Measurements from ENCODE around the gene RFTN1.

Gene RFTN1

DNA sequence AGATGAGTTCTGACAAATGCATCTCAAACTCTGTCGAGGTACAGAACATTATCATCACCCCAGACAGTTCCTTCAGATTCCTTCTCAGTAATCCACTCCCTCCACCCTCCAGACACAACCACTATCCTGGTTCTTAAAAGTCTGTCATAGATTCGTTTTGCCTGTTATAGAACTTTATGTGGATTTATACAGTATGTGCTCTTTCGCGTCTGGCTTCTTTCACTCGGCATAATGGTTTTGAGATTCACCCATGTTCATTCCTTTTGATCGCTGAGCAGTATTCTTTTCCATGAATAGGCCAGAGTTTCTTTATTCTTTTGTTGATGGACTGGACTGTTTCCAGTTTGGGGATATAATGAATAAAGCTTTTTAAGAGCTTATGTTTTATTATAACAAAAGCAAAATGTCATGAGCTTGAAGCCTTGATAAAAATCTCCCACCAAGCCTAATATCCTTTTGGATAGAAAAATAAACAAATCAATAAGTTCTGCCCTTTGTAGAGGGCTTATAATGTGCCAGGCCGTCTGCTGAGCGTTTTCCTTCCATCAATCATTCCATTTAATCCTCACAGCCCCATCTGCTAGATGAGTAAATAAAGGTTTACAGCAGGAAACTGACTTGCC is 21.3 kb upstream of the RFTN1 start:
- no peak for DNase-seq
- in situ Hi-C loops (cut with HindIII; ENCODE audit: low pct_ligation_motif_present, low pct_unique_long_range_greater_than_20kb, low sequenced_read_pairs) = loop anchor here (25.0 kb wide), 1 partner anchor 272 kb away; the partner anchor contains the start of genes DPH3 and OXNAD1

- no peak for DNase-seq
- in situ Hi-C loops (cut with HindIII; ENCODE audit: low pct_ligation_motif_present, low pct_unique_long_range_greater_than_20kb, low sequenced_read_pairs) = loop anchor here (25.0 kb wide), 1 partner anchor 272 kb away; the partner anchor contains the start of genes DPH3 and OXNAD1
Measured at GRCh38 chr3:16533928-16534574, 20.6 kb upstream of the RFTN1 start.

GRCh38 chr3:16529264-16529663 is 15.8 kb upstream of the RFTN1 start:
- no peak for DNase-seq
- in situ Hi-C loops (cut with HindIII; ENCODE audit: low pct_ligation_motif_present, low pct_unique_long_range_greater_than_20kb, low sequenced_read_pairs) = loop anchor here (25.0 kb wide), 1 partner anchor 267 kb away; the partner anchor contains the start of genes DPH3 and OXNAD1

DNA sequence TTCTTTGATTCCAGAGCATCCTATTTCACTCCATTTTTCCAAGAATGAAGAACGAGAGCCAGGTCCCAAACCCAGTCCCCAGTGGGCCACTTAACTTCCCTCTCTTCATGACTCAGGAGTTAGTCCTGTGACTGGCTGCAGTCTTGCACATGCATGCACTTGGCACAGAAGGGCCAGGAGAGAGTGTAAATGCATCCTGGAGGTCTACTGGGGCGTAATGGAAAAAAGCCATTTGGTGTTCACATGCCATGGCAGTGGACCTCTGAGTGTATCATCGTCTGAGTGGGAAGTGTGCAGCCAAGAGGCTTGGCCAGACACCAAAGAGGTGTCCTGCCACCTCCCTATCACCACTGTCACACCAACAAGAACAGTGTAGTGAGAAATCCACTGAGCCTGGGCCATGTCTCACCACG is 15.1 kb upstream of the RFTN1 start:
- in situ Hi-C loops (cut with HindIII; ENCODE audit: low pct_ligation_motif_present, low pct_unique_long_range_greater_than_20kb, low sequenced_read_pairs) = loop anchor here (25.0 kb wide), 1 partner anchor 266 kb away; the partner anchor contains the start of genes DPH3 and OXNAD1
- DNase-seq = no peak

GRCh38 chr3:16528106-16528505 is 14.6 kb upstream of the RFTN1 start:
- in situ Hi-C loops (cut with HindIII; ENCODE audit: low pct_ligation_motif_present, low pct_unique_long_range_greater_than_20kb, low sequenced_read_pairs) = loop anchor here (25.0 kb wide), 1 partner anchor 266 kb away; the partner anchor contains the start of genes DPH3 and OXNAD1
- no peak for DNase-seq

GRCh38 chr3:16524196-16524595 is 10.7 kb upstream of the RFTN1 start:
- no peak for DNase-seq
- in situ Hi-C loops (cut with HindIII; ENCODE audit: low pct_ligation_motif_present, low pct_unique_long_range_greater_than_20kb, low sequenced_read_pairs) = no loop called here

DNA sequence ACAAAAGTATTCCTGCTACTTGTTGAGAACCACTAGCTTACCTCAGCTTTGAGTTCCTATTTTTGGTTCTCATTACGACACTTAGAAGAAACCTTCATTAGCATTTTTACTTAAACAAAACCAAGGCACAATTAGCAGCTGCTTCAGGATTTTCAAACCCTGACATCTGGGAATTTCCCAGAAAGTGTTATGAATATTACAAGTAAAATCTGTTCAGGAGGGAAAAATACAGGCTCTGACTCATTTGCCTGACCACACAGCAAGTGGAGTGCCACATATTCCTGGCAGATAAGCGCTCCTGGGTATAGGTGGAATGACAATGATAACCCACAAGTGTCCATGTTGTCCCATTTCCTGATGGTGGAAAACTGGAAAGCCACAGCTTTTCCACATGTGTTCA is 10.3 kb upstream of the RFTN1 start:
- no peak for DNase-seq
- in situ Hi-C loops (cut with HindIII; ENCODE audit: low pct_ligation_motif_present, low pct_unique_long_range_greater_than_20kb, low sequenced_read_pairs) = no loop called here

DNA sequence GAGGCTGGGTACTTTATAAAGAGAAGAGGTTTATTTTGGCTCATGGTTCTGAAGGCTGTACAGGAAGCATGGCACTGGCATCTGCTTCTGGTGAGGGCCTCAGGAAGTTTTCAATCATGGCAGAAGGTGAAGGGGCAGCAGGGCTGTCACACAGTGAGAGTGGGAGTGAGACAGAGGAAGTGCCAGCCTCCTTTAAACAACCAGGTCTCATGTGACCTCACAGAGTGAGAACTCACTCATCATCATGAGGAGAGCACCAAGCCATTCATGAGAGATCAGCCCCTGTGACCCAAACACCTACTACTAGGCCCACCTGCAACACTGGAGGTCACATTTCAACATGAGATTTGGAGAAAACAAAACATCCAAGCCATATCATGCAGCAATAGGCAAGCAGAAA is 9.3 kb upstream of the RFTN1 start:
- no peak for DNase-seq
- in situ Hi-C loops (cut with HindIII; ENCODE audit: low pct_ligation_motif_present, low pct_unique_long_range_greater_than_20kb, low sequenced_read_pairs) = no loop called here

- DNase-seq = no peak
- in situ Hi-C loops (cut with HindIII; ENCODE audit: low pct_ligation_motif_present, low pct_unique_long_range_greater_than_20kb, low sequenced_read_pairs) = no loop called here
Measured at GRCh38 chr3:16520970-16521881, 7.7 kb upstream of the RFTN1 start.

DNA sequence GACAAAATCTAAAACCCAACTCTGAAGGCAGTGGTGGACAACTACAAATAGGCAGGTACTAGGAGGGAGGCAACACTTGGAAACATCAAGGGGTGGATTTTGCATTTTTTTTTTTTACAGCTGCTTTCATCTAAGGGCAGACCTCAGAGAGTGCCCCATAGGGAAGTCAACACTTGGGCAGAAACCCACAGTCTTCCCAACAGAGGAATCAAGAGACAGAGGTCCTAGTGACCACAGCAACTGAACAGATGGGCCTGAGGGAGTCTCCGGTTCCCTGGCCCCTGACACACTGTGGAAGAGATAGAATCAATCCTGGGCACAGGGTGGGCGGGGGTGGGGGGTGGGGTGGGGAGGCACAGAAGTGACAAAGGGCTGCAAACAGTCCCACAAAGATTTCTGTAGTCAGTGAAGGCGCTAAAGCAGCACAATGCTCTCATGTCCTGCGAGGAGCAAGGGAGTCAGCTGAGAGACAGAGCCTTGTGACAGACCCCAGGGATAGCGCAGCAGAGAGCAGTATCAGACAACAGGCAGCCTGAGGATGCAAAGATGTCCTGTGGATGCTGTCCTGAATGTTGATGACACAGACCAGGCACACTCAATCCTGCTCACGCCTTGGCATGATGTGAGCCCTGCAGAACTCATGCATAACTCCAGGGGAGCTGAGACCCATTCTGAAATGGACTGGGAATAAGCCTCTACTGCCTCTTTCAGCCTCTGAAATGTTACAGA is 6.9 kb upstream of the RFTN1 start:
- no peak for DNase-seq
- in situ Hi-C loops (cut with HindIII; ENCODE audit: low pct_ligation_motif_present, low pct_unique_long_range_greater_than_20kb, low sequenced_read_pairs) = no loop called here

- in situ Hi-C loops (cut with HindIII; ENCODE audit: low pct_ligation_motif_present, low pct_unique_long_range_greater_than_20kb, low sequenced_read_pairs) = no loop called here
- peak; percentile 61 for DNase-seq
Measured at GRCh38 chr3:16516695-16517481, 3.4 kb upstream of the RFTN1 start.

DNA sequence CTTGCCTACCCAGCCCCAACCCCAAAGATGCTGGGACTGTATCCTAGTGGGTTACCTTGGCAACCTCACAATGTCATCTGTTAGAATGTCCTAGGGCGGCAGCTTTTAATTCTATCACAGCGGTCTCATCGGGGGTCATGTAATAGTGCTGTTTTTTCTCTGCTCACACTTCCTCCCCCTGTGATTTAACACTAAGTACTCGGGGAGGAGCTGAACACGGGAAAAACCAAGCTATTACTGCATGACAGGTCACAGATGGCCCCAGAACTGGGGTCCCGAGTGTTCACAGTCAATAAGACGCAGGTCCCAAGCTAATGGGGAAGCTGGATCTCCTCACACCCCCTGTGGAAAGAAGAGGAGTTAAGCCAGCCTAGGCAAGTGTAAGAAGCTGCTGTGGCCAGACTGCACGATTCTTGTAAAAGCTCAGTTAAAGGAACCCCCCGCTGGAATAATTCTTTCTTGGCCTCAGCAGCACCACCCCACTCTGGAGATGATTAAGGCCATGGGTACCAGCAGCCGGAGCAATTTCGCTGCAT is 2.5 kb upstream of the RFTN1 start:
- in situ Hi-C loops (cut with HindIII; ENCODE audit: low pct_ligation_motif_present, low pct_unique_long_range_greater_than_20kb, low sequenced_read_pairs) = no loop called here
- DNase-seq = no peak

DNA sequence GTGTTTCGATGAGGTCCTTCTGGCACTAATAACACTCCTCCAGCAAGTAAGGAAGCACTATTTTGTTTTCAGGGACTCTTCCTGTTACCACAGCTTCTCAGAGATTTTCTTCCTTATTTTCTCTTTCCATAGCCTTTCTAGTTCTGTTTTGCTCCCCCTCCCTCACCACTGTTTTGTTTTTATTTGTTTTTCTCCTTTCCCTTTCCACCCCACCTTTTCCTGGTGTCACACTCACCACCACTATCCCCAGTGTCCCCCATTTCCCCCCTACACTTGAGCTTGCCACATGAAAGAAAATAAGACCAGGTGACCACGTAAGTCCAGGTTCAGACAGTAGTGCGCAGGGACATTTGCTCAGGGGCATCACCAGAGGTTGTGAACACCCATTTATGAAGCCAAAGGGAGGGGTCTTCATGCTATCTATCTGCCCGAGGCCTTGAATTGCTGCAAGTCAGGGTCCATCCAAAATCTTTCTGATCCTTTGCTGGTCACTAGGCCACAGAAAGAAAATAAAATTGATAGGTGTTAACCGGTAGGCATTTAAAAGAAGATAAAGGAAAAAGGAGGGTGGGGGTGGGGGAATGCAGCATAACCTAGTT is 1.4 kb upstream of the RFTN1 start:
- no peak for DNase-seq
- in situ Hi-C loops (cut with HindIII; ENCODE audit: low pct_ligation_motif_present, low pct_unique_long_range_greater_than_20kb, low sequenced_read_pairs) = no loop called here

GRCh38 chr3:16514021-16514700 is 662 bp upstream of the RFTN1 start:
- in situ Hi-C loops (cut with HindIII; ENCODE audit: low pct_ligation_motif_present, low pct_unique_long_range_greater_than_20kb, low sequenced_read_pairs) = no loop called here
- no peak for DNase-seq

DNA sequence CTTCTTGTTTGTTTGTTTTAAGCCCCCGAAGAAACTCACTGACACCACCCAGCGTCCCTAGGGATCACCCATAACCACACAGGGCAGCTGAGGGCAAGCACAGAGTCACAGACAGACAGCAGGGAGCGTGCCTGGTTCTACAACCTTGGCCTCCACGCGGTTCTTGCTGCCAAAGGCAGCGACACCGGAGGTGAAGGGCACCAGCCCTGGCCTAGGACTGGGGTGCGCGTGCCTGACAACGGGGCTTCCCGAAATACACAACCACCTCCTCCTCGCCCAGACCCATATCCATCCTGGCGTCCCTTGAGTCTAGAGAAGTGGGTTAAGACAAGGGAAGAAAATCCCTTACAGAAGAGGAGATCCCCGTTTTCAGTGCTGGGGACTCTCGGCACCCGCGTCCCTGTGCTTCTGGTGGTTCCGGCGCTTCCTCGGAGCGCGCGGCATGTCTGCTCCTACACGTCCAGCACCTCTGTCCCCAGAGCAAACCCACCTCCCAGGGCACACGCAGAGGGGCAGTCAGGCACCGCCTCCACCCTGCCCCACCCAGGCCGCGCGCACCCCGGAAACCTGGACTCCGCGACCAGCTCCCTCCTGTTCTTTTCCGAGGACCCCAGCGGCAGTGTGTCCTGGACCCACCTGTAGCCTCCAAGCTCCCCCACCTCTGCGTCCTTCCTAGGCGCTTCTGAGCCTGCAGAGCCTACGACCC is 911 bp downstream of the RFTN1 start:
- in situ Hi-C loops (cut with HindIII; ENCODE audit: low pct_ligation_motif_present, low pct_unique_long_range_greater_than_20kb, low sequenced_read_pairs) = no loop called here
- DNase-seq = peak; percentile 52

All from ACHN (cell line).